ENCODE results near the gene NACA.
"Not testable (repeated sequence)": the region's sequence is repeated elsewhere in the genome, so short reads cannot be mapped to it uniquely, and the experiment has no call there.

NACA gene

DNA sequence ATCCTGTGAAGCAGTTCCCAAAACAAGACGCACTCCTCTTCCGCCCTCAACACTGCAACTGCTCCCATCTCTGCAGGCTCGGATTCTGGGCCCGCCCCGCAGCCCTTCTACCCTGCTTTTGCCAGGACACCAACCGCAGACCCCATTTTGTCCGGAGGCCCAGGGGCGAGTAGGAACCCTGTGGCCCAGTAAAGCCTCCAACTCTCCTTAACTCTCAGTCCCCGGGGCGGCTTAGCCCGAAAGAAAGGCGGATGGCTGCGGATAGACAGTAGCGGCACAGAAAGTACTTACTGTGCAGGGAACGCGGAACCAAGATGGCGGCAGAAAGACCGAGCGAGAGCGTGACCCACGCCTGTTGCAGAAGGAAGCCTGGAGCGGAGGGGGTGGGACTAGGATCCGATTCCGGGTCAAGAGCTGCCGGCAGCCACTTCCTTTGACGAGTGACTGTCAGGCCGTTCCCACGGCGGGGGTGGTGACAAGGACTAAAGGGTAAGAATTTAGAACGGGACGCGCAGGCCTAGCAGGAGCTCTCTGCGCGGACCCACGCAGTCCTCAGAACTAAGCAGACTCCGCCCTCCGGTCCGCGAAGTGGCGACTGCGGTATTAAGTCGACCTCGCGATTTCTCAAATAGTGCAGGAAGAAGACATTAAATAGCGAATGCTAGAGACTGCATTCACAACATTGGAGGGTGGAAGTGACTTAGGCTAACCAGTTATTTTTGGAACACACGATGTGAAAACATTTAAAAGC is at the start of gene NACA:
TSS of gene NACA (minus strand) at position 328 of the 751 bp plus-strand sequence. CDS start 778 bp downstream, outside the sequence.
- DNase-seq (ENCODE audit: extremely low read depth in 1 of 2, low read depth in 1 of 2): peak; percentile 95 to 96

GRCh38 chr12:56773113-56773512 is 48.0 kb upstream of the NACA start:
- DNase-seq (ENCODE audit: extremely low read depth in 1 of 2, low read depth in 1 of 2): no peak

DNA sequence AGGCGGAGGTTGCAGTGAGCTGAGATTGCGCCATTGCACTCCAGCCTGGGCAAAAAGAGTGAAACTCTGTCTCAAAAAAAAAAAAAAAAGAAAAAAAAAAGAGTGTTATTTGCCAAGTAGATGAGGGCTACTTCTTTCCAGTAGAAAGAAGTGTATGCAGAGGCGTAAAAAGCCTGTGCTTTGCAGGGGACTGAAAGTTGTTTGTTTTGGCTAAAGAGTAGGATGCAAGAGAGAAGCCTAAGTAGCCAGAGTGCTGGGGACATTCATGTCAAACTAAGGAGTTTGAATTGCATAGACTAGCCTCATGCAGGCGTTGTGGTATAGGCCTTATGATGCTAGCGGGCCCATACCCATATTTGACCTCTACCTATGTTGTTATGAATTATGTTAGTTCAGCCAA is 47.5 kb upstream of the NACA start:
- DNase-seq (ENCODE audit: extremely low read depth in 1 of 2, low read depth in 1 of 2): no peak

- DNase-seq (ENCODE audit: extremely low read depth in 1 of 2, low read depth in 1 of 2): no peak
These were observed 44.8 kb upstream of the NACA start for GRCh38 chr12:56769868-56770267.

GRCh38 chr12:56768424-56768823 is 43.3 kb upstream of the NACA start:
- DNase-seq (ENCODE audit: extremely low read depth in 1 of 2, low read depth in 1 of 2): no peak

DNA sequence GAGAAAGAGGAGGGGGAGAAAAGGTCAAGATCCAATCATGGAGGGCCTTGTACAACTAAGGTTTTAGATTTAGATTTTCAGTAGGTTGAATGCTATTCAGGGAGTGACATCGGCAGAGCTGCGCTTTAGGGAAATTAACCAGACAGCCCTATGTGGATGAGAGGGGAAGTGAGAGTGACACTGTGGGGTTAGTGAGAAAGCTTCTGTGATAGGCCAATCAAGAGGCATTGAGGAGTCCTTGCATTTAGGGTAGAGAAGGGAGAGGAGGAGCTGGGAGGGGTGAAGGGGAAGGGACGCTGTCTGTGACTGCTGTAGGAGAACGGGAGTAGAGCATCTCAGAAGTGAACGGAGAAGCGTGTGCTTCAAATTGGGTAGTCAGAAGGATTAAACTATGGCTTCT is 41.4 kb upstream of the NACA start:
- no peak for DNase-seq (ENCODE audit: extremely low read depth in 1 of 2, low read depth in 1 of 2)

DNA sequence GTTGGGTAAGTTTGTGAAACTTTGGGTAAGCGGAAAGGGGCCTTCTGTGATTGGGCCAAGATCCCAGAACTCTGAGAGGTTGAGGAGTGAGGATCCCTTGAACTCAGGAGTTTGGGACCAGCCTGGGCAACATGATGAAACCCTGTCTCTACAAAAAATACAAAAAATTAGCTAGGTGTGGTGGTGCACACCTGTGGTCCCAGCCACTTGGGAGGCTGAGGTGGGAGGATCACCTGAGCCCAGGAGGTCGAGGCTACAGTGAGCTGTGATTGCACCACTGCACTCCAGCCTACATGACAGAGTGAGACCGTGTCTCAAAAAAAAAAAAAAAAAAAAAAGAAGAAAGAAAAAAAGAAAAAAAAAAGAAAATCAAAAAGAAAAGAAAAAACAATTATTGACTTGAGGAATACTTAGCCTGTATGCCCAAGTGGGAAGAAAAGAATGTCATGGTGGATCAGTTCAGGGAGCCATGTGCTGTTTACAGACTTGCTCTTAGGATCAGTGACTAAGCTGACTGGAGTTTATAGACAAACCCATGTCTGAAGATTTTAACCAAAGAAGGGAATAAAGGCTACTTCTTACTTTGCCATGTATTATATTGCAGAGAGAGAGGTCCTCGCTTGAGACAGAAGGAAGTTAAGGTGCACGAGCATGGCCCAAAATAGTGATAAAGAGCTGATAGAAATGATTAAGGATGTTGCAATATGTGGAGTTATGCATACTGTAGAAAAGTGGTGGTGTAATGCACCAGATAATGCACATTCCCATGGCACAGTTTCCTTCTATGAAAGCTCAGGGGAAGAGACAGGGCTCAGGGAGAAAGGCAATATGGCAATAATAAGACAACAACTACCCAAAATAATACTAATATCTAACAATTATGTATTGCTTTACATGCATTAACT is 38.9 kb upstream of the NACA start:
- DNase-seq (ENCODE audit: extremely low read depth in 1 of 2, low read depth in 1 of 2): no peak

GRCh38 chr12:56761812-56762211 is 36.7 kb upstream of the NACA start:
- no peak for DNase-seq (ENCODE audit: extremely low read depth in 1 of 2, low read depth in 1 of 2)

GRCh38 chr12:56760460-56760859 is 35.4 kb upstream of the NACA start:
- DNase-seq (ENCODE audit: extremely low read depth in 1 of 2, low read depth in 1 of 2): no peak

DNA sequence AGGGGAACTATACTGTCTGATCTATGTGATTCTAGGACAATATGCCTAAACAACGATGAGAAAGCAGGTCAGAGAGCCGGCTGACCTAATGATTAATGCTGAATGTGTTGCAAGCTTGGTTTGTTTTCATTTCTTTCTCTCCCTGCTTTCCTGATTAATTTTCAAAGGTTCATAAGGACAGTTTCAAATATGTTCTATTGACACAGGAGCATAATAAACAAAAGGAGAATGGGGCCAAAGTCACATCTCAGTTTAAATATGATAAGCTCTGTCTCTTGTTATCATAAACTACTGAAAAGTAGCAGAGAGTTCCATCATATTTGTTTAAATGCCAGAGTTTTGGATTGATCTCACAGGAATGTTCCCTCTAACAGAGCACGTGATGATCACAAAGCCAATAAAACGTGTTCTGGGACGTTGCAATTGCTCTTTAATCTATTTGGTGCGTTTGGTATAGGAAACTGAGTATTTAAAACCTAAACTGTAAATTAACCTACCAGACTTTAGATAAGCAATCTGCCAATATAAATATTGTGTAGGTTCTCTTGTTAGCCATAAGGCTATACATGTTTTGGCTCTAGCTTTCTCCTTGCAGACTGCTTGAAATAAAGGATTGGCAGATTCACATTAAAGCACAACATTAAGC is 34.3 kb upstream of the NACA start:
- DNase-seq (ENCODE audit: extremely low read depth in 1 of 2, low read depth in 1 of 2): no peak

DNA sequence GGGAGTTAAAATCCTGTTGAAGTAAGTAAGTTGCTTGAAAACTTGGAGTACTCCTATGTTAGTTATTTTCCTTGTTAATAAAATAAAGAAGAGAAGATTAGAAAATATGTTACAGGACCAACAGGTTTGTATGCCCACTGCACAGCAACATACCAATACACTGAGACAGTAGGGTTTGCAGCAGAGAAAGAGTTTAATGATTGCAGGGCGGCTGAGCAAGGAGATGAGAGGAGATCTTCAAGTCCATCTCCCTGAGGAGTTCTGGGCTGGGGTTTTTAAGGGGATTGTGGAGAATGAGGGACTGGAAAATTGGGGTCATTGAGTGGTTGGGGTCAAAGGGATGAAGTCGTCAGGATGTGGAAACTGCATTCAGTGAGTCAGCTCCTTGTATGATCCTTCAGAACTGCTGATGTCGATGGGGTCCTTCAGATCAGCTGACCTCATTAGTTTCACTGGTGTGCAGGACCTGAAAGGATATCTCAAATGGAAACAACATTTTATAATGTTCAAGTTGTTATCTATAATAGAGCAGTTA is 33.7 kb upstream of the NACA start:
- DNase-seq (ENCODE audit: extremely low read depth in 1 of 2, low read depth in 1 of 2): no peak

DNA sequence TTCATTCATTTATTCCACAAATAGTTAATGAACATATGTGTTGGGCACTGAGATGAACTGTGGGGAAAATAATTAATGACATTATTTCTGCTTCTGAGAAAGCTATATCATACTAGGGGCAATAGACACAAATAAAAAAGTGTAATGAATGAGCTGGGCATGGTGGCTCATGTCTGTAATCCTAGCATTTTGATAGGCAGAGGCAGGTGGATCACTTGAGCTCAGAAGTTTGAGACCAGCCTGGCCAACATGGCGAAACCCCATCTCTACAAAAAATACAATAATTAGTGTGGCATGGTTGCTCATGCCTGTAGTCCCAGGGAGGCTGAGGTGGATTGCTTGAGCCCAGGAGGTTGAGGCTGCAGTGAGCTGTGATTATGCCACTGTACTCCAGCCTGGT is 32.9 kb upstream of the NACA start:
- not testable (repeated sequence) for DNase-seq (ENCODE audit: extremely low read depth in 1 of 2, low read depth in 1 of 2)

DNA sequence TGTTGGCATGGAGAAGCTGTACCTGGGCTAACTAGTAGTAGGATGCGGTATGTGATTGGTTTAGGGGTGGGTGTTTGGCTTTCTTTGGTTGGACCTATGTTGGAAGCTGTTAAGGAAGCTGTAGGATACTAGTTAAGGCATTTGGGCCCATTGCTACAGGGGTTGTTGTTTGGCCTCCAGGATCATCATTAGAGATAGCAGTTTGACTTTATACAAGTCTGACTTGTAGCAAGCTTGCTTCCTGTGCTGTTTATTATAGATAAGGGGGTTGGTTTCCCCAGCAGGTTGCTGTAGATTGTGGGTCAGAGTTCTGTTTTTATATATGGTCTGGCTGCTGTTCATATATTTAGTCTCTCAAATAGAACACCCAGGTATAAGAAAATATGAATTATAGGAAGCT is 28.5 kb upstream of the NACA start:
- no peak for DNase-seq (ENCODE audit: extremely low read depth in 1 of 2, low read depth in 1 of 2)

GRCh38 chr12:56751712-56752598 is 26.9 kb upstream of the NACA start, which contains the start of gene PRIM1:
Gene PRIM1, minus strand, starts transcription at chr12:56752323. Its CDS starts 25 bp downstream, at chr12:56752298.
- DNase-seq (ENCODE audit: extremely low read depth in 1 of 2, low read depth in 1 of 2): peak; percentile 46 to 71

GRCh38 chr12:56750596-56750995 is 25.5 kb upstream of the NACA start:
- not testable (repeated sequence) for DNase-seq (ENCODE audit: extremely low read depth in 1 of 2, low read depth in 1 of 2)

DNA sequence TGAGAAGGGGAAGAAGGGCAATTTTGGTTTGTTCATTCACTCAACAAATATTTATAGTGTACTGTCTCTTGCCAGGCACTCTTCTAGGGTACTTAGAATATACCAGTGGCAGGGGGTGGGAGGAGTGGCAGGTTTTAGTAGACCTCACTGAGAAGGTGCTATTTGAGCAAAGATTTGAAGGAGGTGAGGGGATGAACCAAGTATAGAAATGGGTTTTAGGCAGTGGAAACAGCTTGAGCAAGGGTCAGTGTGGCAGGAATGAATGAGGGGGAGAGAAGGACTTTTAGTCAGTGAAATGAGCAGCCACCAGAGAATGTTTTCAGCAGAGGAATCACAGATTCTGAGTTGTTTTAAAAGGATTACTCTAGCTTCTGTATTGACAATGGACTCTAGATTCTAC is 24.8 kb upstream of the NACA start:
- no peak for DNase-seq (ENCODE audit: extremely low read depth in 1 of 2, low read depth in 1 of 2)

DNA sequence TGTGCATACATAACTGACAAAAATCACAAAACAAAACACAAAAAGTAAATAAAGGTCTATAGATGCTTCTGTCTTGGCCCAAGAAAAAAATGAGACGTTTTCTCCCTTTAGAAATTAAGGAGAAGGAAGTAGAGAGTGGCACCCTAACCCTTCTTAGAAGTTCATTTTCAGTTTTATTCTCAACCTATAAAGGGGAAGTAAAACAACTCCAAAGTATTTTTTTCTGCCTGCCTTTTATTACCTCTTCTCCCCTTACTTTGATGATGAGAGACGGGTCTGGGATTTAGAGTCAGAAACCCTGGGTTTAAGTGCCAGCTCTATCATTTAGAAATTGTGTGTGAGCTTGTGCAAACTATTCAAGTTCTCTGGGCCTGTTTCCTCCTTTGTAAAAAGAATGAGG is 24.3 kb upstream of the NACA start:
- DNase-seq (ENCODE audit: extremely low read depth in 1 of 2, low read depth in 1 of 2): no peak

DNA sequence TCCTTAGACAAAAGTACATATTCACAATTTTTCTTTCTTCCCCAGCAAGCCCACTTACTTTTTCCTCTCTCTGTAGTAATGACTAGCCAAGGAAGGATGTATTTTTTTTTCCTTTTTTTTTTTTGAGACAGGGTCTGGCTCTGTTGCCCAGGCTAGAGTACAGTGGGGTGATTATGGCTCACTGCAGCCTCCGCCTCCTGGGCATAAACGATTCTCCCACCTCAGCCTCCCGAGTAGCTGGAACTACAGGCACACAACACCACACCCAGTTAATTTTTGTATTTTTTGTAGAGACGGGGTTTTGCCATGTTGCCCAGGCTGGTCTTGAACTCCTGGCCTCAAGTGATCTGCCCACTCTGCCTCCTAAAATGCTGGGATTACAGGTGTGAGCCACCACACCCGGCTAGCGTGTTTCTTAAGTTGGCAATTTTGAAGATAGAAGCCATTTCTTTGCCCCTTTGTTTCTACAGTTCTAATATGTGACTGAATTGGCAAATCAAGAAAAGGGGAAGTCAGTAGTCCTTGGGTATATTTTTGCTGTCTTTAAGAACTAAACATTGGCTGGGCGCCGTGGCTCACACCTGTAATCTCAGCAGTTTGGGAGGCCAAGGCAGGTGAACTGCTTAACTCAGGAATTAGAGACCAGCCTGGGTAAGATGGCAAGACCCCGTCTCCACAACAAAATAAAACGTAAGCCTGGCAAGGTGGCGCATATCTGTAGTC is 3.2 kb upstream of the NACA start:
- no peak for DNase-seq (ENCODE audit: extremely low read depth in 1 of 2, low read depth in 1 of 2)

- DNase-seq (ENCODE audit: extremely low read depth in 1 of 2, low read depth in 1 of 2): not testable (repeated sequence)
These were observed 1.1 kb upstream of the NACA start for GRCh38 chr12:56726196-56726675.

Measured in activated CD8-positive, alpha-beta memory T cell treated with anti-CD3 and anti-CD28 coated beads for 1 hour (primary cell).